GM13976 (cell line): Measurements from ENCODE around the gene IMMP2L.

Experiments
- DNase-seq: peaks from one replicate; pipeline ENCODE4 v3.0.0; 2012; ENCODE audit warnings: low spot score
- in situ Hi-C: fragments of 300-500 bp; cut with MboI; formaldehyde crosslinking; loops from one replicate; pipeline ENCODE4 v1.12.0; 2022; ENCODE audit warnings: low sequenced_read_pairs, mixed read lengths, inconsistent platforms; ENCODE audit not compliant: unreplicated experiment
- TF ChIP-seq, protein P1 (sequence below): IDR thresholded peaks from 2 replicates; pipeline ENCODE4 v1.5.1; 2012; ENCODE audit warnings: borderline replicate concordance, mild to moderate bottlenecking; ENCODE audit not compliant: insufficient read depth; ENCODE audit errors: extremely low read depth, missing control alignments, control extremely low read depth

Gene IMMP2L

DNA sequence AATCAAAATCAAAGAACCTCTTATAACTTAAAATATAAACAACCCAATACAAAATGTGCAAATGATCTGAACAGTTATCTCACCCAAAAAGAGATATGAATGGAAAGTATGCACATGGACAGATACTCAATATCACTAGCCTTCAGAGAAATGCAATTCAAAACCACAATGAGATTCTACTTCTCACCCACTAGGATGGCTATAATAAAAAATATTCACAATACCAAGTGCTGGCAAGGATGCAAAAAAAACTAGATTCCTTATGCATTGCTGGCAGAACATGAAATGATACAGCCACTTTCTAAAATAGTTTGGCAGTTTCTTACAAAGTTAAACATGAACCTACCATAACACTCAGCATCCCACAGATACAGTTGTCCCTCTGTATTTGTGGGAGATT, 601.5 kb downstream of the IMMP2L start:
- in situ Hi-C loops = no loop called here
- no peak for DNase-seq
- TF ChIP-seq, protein P1, sequence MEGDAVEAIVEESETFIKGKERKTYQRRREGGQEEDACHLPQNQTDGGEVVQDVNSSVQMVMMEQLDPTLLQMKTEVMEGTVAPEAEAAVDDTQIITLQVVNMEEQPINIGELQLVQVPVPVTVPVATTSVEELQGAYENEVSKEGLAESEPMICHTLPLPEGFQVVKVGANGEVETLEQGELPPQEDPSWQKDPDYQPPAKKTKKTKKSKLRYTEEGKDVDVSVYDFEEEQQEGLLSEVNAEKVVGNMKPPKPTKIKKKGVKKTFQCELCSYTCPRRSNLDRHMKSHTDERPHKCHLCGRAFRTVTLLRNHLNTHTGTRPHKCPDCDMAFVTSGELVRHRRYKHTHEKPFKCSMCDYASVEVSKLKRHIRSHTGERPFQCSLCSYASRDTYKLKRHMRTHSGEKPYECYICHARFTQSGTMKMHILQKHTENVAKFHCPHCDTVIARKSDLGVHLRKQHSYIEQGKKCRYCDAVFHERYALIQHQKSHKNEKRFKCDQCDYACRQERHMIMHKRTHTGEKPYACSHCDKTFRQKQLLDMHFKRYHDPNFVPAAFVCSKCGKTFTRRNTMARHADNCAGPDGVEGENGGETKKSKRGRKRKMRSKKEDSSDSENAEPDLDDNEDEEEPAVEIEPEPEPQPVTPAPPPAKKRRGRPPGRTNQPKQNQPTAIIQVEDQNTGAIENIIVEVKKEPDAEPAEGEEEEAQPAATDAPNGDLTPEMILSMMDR = no peak

DNA sequence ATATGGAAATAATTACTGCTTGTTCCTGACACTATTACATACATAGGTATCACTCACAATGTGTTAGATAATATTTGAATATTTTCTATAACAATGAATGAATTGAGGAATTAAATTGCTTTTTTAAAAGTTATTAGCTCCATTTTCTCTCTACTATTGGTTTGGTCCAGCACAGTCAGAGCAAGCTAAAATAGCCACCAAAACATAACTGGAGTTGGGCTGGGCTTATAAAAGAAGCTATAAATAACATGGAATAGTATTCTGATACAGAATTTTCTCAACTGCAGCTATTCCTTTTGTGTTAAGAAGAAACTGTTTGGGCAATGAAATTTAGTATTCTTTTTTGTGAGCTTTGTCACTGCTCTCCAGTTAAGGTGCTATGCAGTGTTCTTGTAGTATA, 614.0 kb downstream of the IMMP2L start:
- in situ Hi-C loops = no loop called here
- DNase-seq = no peak
- TF ChIP-seq, protein P1 = no peak

GRCh38 chr7:110947408-110947807, 614.9 kb downstream of the IMMP2L start:
- TF ChIP-seq, protein P1 = no peak
- DNase-seq = no peak
- in situ Hi-C loops = no loop called here

DNA sequence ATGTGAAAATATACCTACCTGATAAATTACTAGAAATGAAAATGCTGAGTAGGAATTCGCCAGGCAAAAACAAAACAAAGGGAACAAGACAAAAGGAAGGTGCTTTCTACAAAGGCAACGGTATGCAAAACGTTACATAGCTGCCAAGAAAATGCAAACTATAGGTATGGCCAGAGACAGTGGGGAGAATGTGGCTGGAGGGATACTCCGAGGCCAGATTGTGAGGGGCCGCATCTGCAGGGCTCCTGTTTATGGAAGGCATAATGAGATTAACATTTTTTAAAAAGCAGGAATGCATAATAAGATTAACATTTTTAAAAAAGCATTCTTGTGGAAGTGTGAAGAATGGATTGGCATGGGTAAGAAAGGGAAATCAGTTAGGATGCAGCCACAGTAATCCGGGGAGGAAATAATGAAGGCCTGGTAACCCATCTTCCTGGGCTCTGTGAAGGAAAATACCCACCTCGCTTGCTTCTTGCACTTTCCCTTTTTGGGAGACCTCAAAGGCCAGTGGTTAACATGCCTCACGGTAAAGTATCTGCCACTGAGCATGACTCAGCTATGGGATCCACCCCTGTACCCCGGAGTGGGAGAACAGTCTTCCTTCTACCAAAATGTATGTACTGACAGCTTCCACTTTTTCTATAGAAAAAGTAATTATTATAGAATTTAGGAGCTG, 617.2 kb downstream of the IMMP2L start:
- in situ Hi-C loops = no loop called here
- TF ChIP-seq, protein P1 = no peak
- DNase-seq = no peak

DNA sequence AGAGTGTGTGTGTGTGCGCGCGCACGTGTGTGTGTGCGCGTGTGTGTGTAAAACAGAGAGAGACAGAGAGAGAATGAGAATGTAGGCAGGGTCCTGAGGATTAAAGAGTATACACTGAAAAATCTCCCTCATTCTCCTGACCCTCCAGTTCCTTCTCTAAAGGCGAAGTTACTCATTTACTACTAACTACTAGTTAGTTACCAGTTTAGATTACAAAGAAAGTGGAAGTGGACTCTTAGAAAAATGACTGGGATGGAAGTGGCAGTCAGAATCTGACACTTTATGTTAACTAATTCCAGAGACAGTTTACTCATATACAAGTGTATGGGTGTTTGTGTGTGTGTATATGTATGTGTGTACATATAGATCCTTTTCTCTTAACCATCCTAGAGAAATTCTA, 617.8 kb downstream of the IMMP2L start:
- in situ Hi-C loops = no loop called here
- DNase-seq = no peak
- TF ChIP-seq, protein P1 = no peak

GRCh38 chr7:110943701-110944345, 618.5 kb downstream of the IMMP2L start:
- in situ Hi-C loops = no loop called here
- TF ChIP-seq, protein P1 = no peak
- DNase-seq = no peak

- TF ChIP-seq, protein P1 = no peak
- in situ Hi-C loops = no loop called here
- DNase-seq = no peak
Measured at GRCh38 chr7:110941385-110941784, 620.9 kb downstream of the IMMP2L start.
